Ovary (tissue), 9 donors: ENCODE results near the gene MTSS2. TPM values are rescaled to one million over a fixed set of nuclear protein-coding genes. Genes with fewer than 3 reads are reported as not detected.

ENCODE experiments used
- DNase-seq, 5 donors: peaks; one replicate each; pipeline ENCODE4 v3.0.0-alpha.2; 2019 to 2020
- H3K27ac ChIP-seq, 2 donors: fragments of 200-600 bp; one replicate each; pipeline versions ENCODE4 v1.5.1 to v1.8.0; 2019 to 2022
- H3K27me3 ChIP-seq: fragments of 200-600 bp; one replicate; pipeline ENCODE4 v1.8.0; 2022
- H3K36me3 ChIP-seq: fragments of 200-600 bp; sonication (generic); one replicate; pipeline ENCODE4 v1.5.1; 2019
- H3K4me1 ChIP-seq: one replicate; pipeline ENCODE4 v1.8.1; 2013; ENCODE audit warnings: mild to moderate bottlenecking, moderate library complexity; ENCODE audit not compliant: insufficient read depth
- H3K4me3 ChIP-seq: fragments of 200-600 bp; sonication (generic); one replicate; pipeline ENCODE4 v1.5.1; 2017
- H3K9me3 ChIP-seq, 2 donors: fragments of 200-600 bp in 1 of 2; sonication (generic) in 1 of 2; one replicate each; pipeline versions ENCODE4 v1.5.1 to v1.8.1; 2013 to 2019; ENCODE audit warnings: mild to moderate bottlenecking in 1 of 2, moderate library complexity in 1 of 2
- EP300 ChIP-seq: sonication (generic); formaldehyde crosslinking; IDR thresholded peaks from one replicate; pipeline ENCODE4 v1.6.1; 2017; ENCODE audit warnings: antibody characterized with exemption
- POLR2A ChIP-seq: fragments of 450-650 bp; IDR thresholded peaks from one replicate; pipeline ENCODE4 v1.6.1; 2017; ENCODE audit warnings: antibody characterized with exemption, mild to moderate bottlenecking, moderate library complexity
- WGBS, 3 donors: extraction: QIAGEN DNeasy Blood & Tissue Kit in 1 of 3; methylation state at CpG; one replicate each; pipeline versions ENCODE4 v1.1.5 to v1.1.7; 2013 to 2017; 5-methylcytosine and 5-hydroxymethylcytosine counted together
- intact Hi-C, 4 donors: fragments of 100-400 bp; cut with DNase I; formaldehyde crosslinking; loops; one replicate each; pipeline versions ENCODE4 v1.11.0 to v1.15.1; 2022 to 2023
- polyA plus RNA-seq, 2 donors: library from polyadenylated mRNA; stranded (reverse); fragments of 200-250 nt in 1 of 2; fragments of 350-450 nt in 1 of 2; fragmentation: Illumina TruSeq in 1 of 2; extraction: RNeasy Lipid Tissue Mini Kit (QIAGEN cat#74804) in 1 of 2; gene quantifications; one replicate each; pipeline ENCODE4 v1.2.3, GENCODE V29; 2013 to 2014
- total RNA-seq, 7 donors: library from RNA; depleted of rRNA in 2 of 7; stranded (reverse); fragments of >200 nt in 2 of 7; fragmentation: NEBNext Ultra II Directional in 3 of 7; extraction: Animal tissue kit (Norgen Biotek cat#: 25700) in 3 of 7; gene quantifications; one replicate each; pipeline versions ENCODE4 v1.1.0 to v1.2.4, GENCODE V29; 2016 to 2023
- TF ChIP-seq, protein P1 (sequence below), 3 donors: fragments of 450-650 bp in 2 of 3; fragments of 200-600 bp in 1 of 3; IDR thresholded peaks; one replicate each; pipeline versions ENCODE4 v1.5.1 to v1.8.0; 2016 to 2022; ENCODE audit warnings: antibody characterized with exemption in 3 of 3, mild to moderate bottlenecking in 1 of 3
- donor health status: DM: no; HTN: no; CAD: no; lungs with moderate emphysema.
- donor health status: DM: no; HTN: no; CAD: no.
- donor health status: Bipolar disorder and iron deficiency.
- donor health status: DM: yes; HTN: yes; CAD: no.
- donor health status: DM: no; HTN: no; CAD: no.
- donor health status: DM: yes; HTN: yes; CAD: no.

The MTSS2 gene
- total and polyA plus RNA-seq, 9 donors: 8.4 to 93.5 (median 40.2) TPM

DNA sequence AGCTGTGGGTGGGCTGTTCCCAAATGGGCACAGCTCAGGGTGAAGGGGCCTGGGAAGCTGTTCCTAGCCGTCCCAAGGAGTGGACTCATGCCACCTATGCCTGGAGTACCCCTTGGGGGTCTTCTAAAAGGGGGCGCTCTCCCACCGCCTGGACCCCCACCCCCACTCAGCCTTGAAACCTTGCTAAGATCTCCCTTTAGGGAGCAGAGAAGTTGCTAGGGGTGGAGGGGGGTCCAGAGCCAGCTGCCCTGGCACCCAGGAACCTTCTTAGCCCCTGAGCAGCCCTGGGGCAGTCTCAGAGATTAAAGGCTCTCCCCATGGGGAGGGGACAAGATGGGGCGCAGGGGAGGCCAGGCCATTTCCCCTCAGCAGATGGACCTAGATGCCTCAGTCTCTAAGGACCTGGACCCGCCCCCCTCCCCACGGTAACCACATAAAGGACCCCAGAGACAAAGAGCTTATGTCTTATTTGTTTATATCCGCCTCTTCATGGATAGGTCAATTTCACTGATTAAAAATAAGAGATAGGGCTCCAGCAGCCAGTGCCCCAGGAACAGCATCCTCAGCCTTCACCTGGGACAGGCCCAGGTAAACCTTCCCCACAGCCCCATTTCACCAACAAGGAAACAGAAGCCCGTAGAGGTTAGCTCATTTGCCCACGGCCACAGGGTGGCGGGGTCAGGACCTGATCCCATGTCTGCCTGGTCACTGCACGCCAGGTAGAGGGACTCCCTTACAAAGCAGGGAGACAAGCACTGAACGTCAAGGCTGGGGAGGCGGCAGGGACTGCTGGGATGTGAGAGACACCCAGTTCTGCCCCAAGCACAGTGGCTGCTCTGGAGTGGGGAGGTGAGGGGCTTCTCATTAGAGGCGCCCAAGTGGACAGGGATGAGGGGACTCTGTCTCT, 3.4 kb downstream of the MTSS2 start:
- Histone ChIP-seq H3K9me3 (no peaks in the 10 kb centered on the region), H3K4me1 (peaks cover 38% of the 10 kb centered on the region), H3K4me3 (no peak overlapping the region), H3K36me3 (no peaks in the 10 kb centered on the region), H3K27me3 (no peaks in the 10 kb centered on the region), H3K27ac (peak overlapping the region; percentile 21 to 56)
- DNase-seq: peak in 3 of 5 donors; percentile 30 to 40 (median 30)
- TF ChIP-seq EP300: no peak
- TF ChIP-seq, protein P1, sequence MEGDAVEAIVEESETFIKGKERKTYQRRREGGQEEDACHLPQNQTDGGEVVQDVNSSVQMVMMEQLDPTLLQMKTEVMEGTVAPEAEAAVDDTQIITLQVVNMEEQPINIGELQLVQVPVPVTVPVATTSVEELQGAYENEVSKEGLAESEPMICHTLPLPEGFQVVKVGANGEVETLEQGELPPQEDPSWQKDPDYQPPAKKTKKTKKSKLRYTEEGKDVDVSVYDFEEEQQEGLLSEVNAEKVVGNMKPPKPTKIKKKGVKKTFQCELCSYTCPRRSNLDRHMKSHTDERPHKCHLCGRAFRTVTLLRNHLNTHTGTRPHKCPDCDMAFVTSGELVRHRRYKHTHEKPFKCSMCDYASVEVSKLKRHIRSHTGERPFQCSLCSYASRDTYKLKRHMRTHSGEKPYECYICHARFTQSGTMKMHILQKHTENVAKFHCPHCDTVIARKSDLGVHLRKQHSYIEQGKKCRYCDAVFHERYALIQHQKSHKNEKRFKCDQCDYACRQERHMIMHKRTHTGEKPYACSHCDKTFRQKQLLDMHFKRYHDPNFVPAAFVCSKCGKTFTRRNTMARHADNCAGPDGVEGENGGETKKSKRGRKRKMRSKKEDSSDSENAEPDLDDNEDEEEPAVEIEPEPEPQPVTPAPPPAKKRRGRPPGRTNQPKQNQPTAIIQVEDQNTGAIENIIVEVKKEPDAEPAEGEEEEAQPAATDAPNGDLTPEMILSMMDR (IDR thresholded peaks at IDR 0.05): no peak
- 51 to 58% (median 55%) methylated on average over 14 of the region's 14 CpGs for WGBS, 3 donors
- intact Hi-C loops: loop anchor here in 2 of 4 donors (5.0 to 10.0 kb wide), 2 partner anchors 80 to 672 kb away; partner anchors contain the start of gene CALB2 (in 1 of the 2)

DNA sequence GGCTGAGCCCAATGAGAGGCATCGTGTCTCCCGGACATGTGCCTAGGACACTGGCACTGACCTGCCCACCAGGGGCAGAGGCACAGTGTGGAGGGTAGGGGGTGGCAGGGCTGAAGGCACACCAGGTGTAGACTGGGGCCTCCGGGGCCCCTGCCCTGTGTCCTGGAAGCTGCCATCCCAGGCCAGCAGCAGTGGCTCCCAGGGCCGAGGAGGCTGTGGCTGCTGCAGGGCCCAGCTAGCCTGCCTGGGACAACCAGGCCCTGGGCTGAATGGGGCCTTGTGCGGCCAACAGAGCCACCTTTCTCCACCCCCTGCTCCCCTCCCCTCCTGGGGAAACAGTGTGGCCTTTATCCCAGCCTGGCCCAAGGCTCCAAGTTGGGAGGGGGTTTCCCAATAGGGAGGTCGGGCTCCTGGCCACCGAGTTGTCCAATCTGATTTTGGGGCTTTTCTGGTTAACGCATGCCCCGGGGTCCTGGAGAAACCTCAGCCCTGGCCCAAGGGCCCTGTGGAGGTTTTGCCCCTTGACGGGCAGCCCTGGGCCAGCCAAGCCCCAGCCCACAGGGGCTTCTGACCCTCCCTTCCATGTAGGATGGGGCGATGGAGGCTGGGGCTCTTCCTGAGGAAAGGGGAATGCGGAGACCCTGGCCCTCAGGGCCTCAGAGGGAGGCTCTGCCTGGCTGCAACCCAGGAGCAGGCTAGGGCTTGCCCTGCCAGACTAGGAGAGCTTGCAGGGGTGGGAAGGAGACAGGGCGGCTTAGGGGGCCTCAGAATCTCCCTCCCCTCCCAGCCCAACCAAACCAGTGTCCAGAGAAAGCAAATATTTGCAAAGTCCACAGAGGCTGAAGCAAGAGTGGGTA, 4.2 kb downstream of the MTSS2 start:
- peak overlapping the region; percentile 34 to 56 for H3K27ac ChIP-seq
- TF ChIP-seq EP300: no peak
- TF ChIP-seq, protein P1 (IDR thresholded peaks at IDR 0.05): no peak
- TF ChIP-seq POLR2A: no peak
- intact Hi-C loops: loop anchor here (2.0 to 10.0 kb wide), 3 partner anchors 81 to 673 kb away; partner anchors contain the start of gene CALB2 (in 1 of the 4)
- WGBS, 3 donors: 33 to 44% (median 35%) methylated on average over 10 to 13 of the region's 13 CpGs
- no peaks in the 10 kb centered on the region for H3K9me3 ChIP-seq
- no peaks in the 10 kb centered on the region for H3K27me3 ChIP-seq
- no peak overlapping the region for H3K4me3 ChIP-seq
- H3K4me1 ChIP-seq: peaks cover 35% of the 10 kb centered on the region
- peak in 3 of 5 donors; percentile 43 to 53 (median 44) for DNase-seq
- H3K36me3 ChIP-seq: no peaks in the 10 kb centered on the region

DNA sequence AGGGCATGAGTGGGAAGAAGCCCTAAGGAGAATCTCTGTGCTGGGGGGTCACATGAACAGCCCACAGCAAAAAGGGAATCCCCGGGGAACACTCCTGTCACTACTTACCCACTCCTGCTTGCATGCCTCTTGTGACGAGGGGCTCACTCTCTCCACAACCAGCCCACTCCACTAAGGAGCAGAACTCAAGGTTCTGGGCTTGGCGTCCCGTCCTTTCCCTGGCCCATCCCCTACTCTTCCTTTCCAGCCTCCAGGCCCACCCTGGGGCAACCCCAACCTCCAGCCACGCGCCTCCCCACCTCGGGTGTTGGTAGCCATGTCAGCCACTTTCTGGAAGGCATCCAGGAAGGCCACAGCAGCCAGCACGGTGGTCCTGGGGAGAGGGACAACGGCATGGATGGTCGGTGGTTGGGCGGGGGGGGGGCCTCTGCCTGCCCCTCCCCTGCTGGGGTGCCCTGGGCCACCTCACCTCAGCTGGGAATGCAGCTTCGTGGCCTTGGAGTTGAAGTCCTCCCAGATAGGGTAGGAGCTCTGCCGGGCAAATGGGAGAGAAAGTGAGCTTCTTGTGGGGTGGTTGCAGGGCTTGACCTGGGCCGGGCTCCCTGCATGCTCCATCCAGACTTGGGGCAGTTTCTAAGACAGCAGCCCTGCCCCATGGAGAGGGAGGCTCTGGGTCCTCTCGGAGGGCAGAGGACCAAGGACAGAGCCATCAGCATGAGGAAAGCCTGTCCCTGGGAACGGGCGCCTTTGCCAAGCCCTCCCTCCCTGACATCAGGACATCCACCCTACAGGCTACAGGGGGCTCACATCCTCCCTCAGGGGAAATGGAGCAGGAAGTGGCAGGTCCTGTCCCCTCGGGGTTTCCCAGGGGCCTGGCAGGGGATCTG, 5.1 kb downstream of the MTSS2 start:
- no peak overlapping the region for H3K4me3 ChIP-seq
- WGBS, 3 donors: 37 to 42% (median 37%) methylated on average over 18 of the region's 18 CpGs
- no peaks in the 10 kb centered on the region for H3K27me3 ChIP-seq
- peaks cover 33% of the 10 kb centered on the region for H3K4me1 ChIP-seq
- no peaks in the 10 kb centered on the region for H3K36me3 ChIP-seq
- no peaks in the 10 kb centered on the region for H3K9me3 ChIP-seq
- DNase-seq: peak in 4 of 5 donors; percentile 37 to 53 (median 42)
- TF ChIP-seq, protein P1 (IDR thresholded peaks at IDR 0.05): no peak
- TF ChIP-seq EP300 (no peak), POLR2A (no peak)
- H3K27ac ChIP-seq: peak overlapping the region; percentile 34 to 56
- intact Hi-C loops: loop anchor here (1.0 to 10.0 kb wide), 4 partner anchors 82 to 674 kb away; partner anchors contain the start of gene CALB2 (in 1 of the 4)
